Measurements from ENCODE around the gene UPB1.

DNA sequence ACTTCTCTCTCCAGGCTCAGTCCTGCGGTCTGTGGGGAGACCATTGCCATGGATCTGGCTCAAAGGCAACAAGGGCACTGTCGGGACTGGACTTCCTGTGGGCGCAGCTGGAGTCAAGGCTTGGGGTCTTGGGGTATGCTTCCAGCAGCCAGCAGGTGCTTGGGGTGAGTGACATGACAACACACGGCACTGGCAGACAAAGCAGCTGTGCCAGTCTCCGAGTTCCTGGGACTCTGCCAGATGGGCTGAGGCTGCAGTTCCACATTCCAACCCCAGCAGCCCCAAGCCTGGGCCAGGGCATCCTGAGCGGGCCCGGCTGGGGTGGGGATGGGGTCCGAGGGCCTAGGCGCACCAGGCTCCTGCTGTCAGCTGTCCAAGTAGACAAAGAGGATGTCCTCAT, 47.5 kb downstream of the UPB1 start:
- TF ChIP-seq, protein P1, sequence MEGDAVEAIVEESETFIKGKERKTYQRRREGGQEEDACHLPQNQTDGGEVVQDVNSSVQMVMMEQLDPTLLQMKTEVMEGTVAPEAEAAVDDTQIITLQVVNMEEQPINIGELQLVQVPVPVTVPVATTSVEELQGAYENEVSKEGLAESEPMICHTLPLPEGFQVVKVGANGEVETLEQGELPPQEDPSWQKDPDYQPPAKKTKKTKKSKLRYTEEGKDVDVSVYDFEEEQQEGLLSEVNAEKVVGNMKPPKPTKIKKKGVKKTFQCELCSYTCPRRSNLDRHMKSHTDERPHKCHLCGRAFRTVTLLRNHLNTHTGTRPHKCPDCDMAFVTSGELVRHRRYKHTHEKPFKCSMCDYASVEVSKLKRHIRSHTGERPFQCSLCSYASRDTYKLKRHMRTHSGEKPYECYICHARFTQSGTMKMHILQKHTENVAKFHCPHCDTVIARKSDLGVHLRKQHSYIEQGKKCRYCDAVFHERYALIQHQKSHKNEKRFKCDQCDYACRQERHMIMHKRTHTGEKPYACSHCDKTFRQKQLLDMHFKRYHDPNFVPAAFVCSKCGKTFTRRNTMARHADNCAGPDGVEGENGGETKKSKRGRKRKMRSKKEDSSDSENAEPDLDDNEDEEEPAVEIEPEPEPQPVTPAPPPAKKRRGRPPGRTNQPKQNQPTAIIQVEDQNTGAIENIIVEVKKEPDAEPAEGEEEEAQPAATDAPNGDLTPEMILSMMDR (conservative IDR thresholded peaks at IDR 0.05; ENCODE audit: low read depth in 2 of 2) = no peak
- TF ChIP-seq EZH2 (IDR thresholded peaks at IDR 0.05; ENCODE audit: low read depth, unreplicated experiment) (no peak), CREB1 (CRISPR knock-in tag; IDR thresholded peaks at IDR 0.05; ENCODE audit: low read depth) (no peak)
- TF ChIP-seq, protein P2, sequence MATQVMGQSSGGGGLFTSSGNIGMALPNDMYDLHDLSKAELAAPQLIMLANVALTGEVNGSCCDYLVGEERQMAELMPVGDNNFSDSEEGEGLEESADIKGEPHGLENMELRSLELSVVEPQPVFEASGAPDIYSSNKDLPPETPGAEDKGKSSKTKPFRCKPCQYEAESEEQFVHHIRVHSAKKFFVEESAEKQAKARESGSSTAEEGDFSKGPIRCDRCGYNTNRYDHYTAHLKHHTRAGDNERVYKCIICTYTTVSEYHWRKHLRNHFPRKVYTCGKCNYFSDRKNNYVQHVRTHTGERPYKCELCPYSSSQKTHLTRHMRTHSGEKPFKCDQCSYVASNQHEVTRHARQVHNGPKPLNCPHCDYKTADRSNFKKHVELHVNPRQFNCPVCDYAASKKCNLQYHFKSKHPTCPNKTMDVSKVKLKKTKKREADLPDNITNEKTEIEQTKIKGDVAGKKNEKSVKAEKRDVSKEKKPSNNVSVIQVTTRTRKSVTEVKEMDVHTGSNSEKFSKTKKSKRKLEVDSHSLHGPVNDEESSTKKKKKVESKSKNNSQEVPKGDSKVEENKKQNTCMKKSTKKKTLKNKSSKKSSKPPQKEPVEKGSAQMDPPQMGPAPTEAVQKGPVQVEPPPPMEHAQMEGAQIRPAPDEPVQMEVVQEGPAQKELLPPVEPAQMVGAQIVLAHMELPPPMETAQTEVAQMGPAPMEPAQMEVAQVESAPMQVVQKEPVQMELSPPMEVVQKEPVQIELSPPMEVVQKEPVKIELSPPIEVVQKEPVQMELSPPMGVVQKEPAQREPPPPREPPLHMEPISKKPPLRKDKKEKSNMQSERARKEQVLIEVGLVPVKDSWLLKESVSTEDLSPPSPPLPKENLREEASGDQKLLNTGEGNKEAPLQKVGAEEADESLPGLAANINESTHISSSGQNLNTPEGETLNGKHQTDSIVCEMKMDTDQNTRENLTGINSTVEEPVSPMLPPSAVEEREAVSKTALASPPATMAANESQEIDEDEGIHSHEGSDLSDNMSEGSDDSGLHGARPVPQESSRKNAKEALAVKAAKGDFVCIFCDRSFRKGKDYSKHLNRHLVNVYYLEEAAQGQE (IDR thresholded peaks at IDR 0.05; ENCODE audit: unreplicated experiment) = no peak
